GM12864 (cell line): ENCODE measurements around the gene PGS1.

Source experiments
- DNase-seq: peaks from one replicate; pipeline ENCODE4 v3.0.0-alpha.2; 2011; ENCODE audit warnings: low read depth
- H3K4me3 ChIP-seq: 2 replicates; pipeline ENCODE4 v1.5.1; 2011; ENCODE audit warnings: mild to moderate bottlenecking, low read depth, low read length, control low read depth
- TF ChIP-seq, protein P1 (sequence below): IDR thresholded peaks from 2 replicates; pipeline ENCODE4 v1.5.1; 2011; ENCODE audit warnings: low read depth, mild to moderate bottlenecking, moderate library complexity, low read length, control low read depth, inconsistent platforms; ENCODE audit errors: missing control alignments

PGS1 gene

GRCh38 chr17:78433013-78433727 lies 54.7 kb downstream of the PGS1 start:
- TF ChIP-seq, protein P1, sequence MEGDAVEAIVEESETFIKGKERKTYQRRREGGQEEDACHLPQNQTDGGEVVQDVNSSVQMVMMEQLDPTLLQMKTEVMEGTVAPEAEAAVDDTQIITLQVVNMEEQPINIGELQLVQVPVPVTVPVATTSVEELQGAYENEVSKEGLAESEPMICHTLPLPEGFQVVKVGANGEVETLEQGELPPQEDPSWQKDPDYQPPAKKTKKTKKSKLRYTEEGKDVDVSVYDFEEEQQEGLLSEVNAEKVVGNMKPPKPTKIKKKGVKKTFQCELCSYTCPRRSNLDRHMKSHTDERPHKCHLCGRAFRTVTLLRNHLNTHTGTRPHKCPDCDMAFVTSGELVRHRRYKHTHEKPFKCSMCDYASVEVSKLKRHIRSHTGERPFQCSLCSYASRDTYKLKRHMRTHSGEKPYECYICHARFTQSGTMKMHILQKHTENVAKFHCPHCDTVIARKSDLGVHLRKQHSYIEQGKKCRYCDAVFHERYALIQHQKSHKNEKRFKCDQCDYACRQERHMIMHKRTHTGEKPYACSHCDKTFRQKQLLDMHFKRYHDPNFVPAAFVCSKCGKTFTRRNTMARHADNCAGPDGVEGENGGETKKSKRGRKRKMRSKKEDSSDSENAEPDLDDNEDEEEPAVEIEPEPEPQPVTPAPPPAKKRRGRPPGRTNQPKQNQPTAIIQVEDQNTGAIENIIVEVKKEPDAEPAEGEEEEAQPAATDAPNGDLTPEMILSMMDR: no peak
- DNase-seq: no peak

GRCh38 chr17:78433780-78434335 lies 55.4 kb downstream of the PGS1 start:
- TF ChIP-seq, protein P1: no peak
- DNase-seq: no peak
- H3K4me3 ChIP-seq: no peak overlapping the region

More at GRCh38 chr17:78433013-78433727, 54.7 kb downstream of the PGS1 start:
- no peak overlapping the region for H3K4me3 ChIP-seq

- H3K4me3 ChIP-seq: no peak overlapping the region
- no peak for DNase-seq
- TF ChIP-seq, protein P1: no peak
Observed at GRCh38 chr17:78434455-78435329, 56.2 kb downstream of the PGS1 start.

GRCh38 chr17:78435330-78436005 lies 57.0 kb downstream of the PGS1 start:
- DNase-seq: no peak
- no peak overlapping the region for H3K4me3 ChIP-seq
- TF ChIP-seq, protein P1: no peak

DNA sequence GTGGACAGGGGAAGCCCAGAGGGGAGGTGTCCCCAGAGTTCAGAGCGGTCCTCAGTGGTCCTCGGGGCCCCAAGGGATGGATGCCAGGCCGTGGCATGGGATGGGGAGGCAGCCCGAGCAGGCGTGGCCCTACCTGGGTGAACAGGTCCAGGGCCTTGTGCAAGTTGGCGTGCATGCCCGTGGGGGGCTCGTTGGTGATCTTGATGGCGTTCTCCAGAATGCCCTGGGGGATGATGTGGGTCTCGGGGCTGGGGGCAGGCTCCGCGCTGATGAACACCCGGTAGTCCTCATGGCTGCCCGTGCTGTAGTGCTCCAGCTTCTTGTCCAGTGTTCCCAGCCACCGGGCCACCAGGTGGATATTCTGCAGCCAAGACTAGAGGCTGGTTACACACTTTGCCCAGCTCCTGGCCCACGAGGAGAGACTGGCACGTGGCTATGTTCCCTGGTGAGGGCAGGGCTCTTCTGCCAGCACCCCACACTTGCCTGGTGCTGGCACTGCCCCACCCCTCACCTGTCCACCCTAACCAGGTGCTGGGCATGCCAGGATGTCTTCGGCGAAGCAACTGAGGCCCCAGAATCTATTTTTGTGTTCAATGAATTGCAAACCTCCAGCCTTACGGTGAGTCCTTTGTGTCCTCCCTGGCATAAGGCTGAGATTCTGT lies 59.2 kb downstream of the PGS1 start:
- TF ChIP-seq, protein P1: no peak
- H3K4me3 ChIP-seq: no peak overlapping the region
- no peak for DNase-seq

GRCh38 chr17:78438271-78438691 lies 59.8 kb downstream of the PGS1 start:
- TF ChIP-seq, protein P1: no peak
- DNase-seq: no peak
- no peak overlapping the region for H3K4me3 ChIP-seq
